Tibial nerve (tissue), 4 donors: ENCODE results near the gene CD34. TPM values are rescaled to one million over a fixed set of nuclear protein-coding genes. Genes with fewer than 3 reads are reported as not detected.

Experiments used
- DNase-seq, 2 donors: peaks; one replicate each; pipeline ENCODE4 v3.0.0-alpha.2; 2019; ENCODE audit warnings: low spot score in 2 of 2
- H3K27ac ChIP-seq, 4 donors: fragments of 200-600 bp; sonication (generic) in 3 of 4; one replicate each; pipeline ENCODE4 v1.5.1; 2017 to 2019; ENCODE audit warnings: mild to moderate bottlenecking in 1 of 4
- H3K27me3 ChIP-seq, 2 donors: fragments of 200-600 bp; sonication (generic) in 1 of 2; one replicate each; pipeline versions ENCODE4 v1.5.1 to v1.6.0; 2017 to 2019
- H3K36me3 ChIP-seq, 3 donors: fragments of 200-600 bp; sonication (generic); one replicate each; pipeline ENCODE4 v1.5.1; 2018 to 2019
- H3K4me1 ChIP-seq, 4 donors: fragments of 200-600 bp; sonication (generic) in 3 of 4; one replicate each; pipeline ENCODE4 v1.5.1; 2017 to 2019
- H3K4me3 ChIP-seq, 4 donors: fragments of 200-600 bp; sonication (generic) in 3 of 4; one replicate each; pipeline ENCODE4 v1.5.1; 2017 to 2019; ENCODE audit warnings: mild to moderate bottlenecking in 1 of 4, moderate library complexity in 1 of 4
- H3K9me3 ChIP-seq, 4 donors: fragments of 200-600 bp; sonication (generic) in 3 of 4; one replicate each; pipeline ENCODE4 v1.5.1; 2017 to 2019
- EP300 ChIP-seq, 2 donors: sonication (generic); formaldehyde crosslinking; IDR thresholded peaks; one replicate each; pipeline ENCODE4 v1.6.1; 2017; ENCODE audit warnings: antibody characterized with exemption in 2 of 2, mild to moderate bottlenecking in 1 of 2
- POLR2A ChIP-seq, 2 donors: fragments of 450-650 bp; IDR thresholded peaks; one replicate each; pipeline ENCODE4 v1.6.1; 2017; ENCODE audit warnings: antibody characterized with exemption in 2 of 2, mild to moderate bottlenecking in 2 of 2, moderate library complexity in 2 of 2
- WGBS, 2 donors: methylation state at CpG; one replicate each; pipeline ENCODE4 v1.1.5; 2018; 5-methylcytosine and 5-hydroxymethylcytosine counted together
- total RNA-seq, 4 donors: library from RNA; depleted of rRNA; stranded (reverse); fragments of >200 nt; gene quantifications; one replicate each; pipeline ENCODE4 v1.1.0, GENCODE V29; 2016
- TF ChIP-seq, protein P1 (sequence below), 5 experiments: fragments of 200-600 bp in 3 of 5; fragments of 450-650 bp in 2 of 5; sonication (generic) in 3 of 5; IDR thresholded peaks; one replicate each; pipeline ENCODE4 v1.5.1; 2016 to 2019; ENCODE audit warnings: antibody characterized with exemption in 5 of 5, mild to moderate bottlenecking in 3 of 5, moderate library complexity in 2 of 5

The CD34 gene
- total RNA-seq, 4 donors from 2014 or later, result 38.5 to 73.7 (median 55.3) TPM

DNA sequence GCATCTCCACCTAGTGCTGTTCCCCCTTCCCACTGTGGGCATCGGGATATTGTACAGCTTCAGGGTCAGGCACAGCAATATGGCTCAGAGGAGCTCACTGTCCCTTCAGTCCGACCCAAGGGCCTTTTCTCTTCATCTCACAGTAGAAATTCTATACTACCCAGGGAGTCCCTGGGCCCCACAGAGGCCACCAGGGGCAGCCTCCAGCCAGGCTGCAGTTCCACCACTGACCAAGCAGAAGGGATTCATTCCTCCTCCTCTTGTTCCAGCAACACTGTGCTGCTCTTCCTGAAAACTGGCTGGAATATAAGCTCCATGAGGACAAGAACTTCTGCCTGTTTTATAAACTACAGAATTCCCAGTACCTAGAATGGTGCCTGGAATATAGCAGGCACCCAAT is 70.5 kb downstream of the CD34 start:
- H3K27ac ChIP-seq, result no peak overlapping the region
- H3K9me3 ChIP-seq, result no peaks in the 10 kb centered on the region
- H3K27me3 ChIP-seq, result no peaks in the 10 kb centered on the region
- no peak overlapping the region for H3K4me3 ChIP-seq
- WGBS, 2 donors, result 85 to 93% methylated on average over 2 of the region's 2 CpGs
- no peak for DNase-seq
- no peaks in the 10 kb centered on the region for H3K36me3 ChIP-seq
- TF ChIP-seq POLR2A (IDR thresholded peaks at IDR 0.05), result no peak
- TF ChIP-seq, protein P1, sequence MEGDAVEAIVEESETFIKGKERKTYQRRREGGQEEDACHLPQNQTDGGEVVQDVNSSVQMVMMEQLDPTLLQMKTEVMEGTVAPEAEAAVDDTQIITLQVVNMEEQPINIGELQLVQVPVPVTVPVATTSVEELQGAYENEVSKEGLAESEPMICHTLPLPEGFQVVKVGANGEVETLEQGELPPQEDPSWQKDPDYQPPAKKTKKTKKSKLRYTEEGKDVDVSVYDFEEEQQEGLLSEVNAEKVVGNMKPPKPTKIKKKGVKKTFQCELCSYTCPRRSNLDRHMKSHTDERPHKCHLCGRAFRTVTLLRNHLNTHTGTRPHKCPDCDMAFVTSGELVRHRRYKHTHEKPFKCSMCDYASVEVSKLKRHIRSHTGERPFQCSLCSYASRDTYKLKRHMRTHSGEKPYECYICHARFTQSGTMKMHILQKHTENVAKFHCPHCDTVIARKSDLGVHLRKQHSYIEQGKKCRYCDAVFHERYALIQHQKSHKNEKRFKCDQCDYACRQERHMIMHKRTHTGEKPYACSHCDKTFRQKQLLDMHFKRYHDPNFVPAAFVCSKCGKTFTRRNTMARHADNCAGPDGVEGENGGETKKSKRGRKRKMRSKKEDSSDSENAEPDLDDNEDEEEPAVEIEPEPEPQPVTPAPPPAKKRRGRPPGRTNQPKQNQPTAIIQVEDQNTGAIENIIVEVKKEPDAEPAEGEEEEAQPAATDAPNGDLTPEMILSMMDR (IDR thresholded peaks at IDR 0.05), result no peak
- TF ChIP-seq EP300 (IDR thresholded peaks at IDR 0.05), result no peak
- H3K4me1 ChIP-seq, result peaks cover 0 to 87% (median 26%) of the 10 kb centered on the region in 4 donors

DNA sequence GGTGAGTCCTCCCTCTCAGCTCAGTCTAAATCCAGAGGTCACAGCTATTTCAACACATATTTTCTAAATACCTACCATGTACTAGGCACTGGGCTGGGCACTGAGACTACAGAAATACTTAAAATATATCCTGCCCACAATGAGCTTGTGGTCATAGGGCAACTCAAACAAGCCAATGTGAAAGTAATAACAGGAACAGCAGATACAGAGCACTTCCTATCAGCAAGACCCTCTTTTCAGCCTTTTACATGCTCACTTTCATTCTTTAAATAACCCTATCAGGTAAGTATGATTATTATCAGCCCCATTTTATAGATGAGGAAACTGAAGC is 71.9 kb downstream of the CD34 start:
- Histone ChIP-seq H3K4me1 (peaks cover 0 to 87% (median 22%) of the 10 kb centered on the region in 4 donors), H3K4me3 (no peak overlapping the region), H3K9me3 (no peaks in the 10 kb centered on the region), H3K36me3 (no peaks in the 10 kb centered on the region), H3K27me3 (no peaks in the 10 kb centered on the region), H3K27ac (peak overlapping the region in 3 of 4 donors; percentile 28 to 71 (median 36))
- TF ChIP-seq, protein P1 (IDR thresholded peaks at IDR 0.05), result no peak
- no peak for TF ChIP-seq EP300 (IDR thresholded peaks at IDR 0.05)
- no peak for DNase-seq

DNA sequence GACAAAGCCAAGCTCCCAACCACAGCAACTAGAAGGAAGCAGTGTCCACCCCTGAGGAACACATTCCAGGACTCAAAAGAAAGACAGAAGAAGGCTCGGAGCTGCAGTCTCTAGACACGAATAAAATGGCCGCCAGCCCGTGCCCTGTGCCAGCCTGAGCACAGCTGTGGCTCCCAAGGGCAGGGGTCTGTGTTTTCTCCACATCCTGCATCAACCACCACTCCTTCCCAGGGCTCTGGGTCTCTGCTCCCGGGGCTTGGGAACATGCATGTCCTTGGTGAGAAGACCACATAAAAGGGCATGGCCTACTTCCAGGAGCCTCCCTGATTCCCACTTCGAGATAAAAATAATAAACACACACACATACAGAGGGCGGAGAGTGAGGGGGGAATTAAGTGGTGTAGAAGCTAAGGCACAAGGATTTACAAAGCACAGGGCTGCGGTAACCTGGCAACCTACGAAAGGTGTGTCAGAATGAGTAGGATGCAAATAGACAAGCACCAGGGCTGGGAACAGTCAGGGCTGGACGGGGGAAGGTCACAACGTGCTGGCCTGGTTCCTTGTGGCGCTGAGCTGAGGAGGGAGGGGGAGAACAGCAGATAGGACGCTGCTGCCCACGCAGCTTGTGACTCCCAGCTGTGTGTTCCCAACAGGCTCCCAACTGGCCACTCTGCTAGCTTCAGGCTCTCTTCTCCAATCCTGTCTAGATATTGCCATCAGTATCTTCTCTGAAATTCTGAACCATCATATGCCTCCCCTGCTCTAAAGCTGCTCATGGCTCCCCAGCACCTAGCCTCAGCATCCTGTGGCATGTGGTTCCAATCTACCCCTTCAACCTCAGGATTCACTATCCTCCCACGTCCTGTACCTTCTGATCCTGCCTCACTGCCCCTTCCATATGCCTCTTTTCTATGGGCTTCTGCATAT is 72.5 kb downstream of the CD34 start:
- H3K4me3 ChIP-seq, result no peak overlapping the region
- WGBS, 2 donors, result 60 to 71% methylated on average over 15 of the region's 15 CpGs
- no peaks in the 10 kb centered on the region for H3K9me3 ChIP-seq
- no peaks in the 10 kb centered on the region for H3K36me3 ChIP-seq
- no peak for DNase-seq
- H3K27ac ChIP-seq, result peak overlapping the region; percentile 19 to 71 (median 42)
- no peaks in the 10 kb centered on the region for H3K27me3 ChIP-seq
- TF ChIP-seq, protein P1 (IDR thresholded peaks at IDR 0.05), result no peak
- TF ChIP-seq EP300 (IDR thresholded peaks at IDR 0.05), result no peak
- TF ChIP-seq POLR2A (IDR thresholded peaks at IDR 0.05), result no peak
- peaks cover 0 to 88% (median 22%) of the 10 kb centered on the region in 4 donors for H3K4me1 ChIP-seq

DNA sequence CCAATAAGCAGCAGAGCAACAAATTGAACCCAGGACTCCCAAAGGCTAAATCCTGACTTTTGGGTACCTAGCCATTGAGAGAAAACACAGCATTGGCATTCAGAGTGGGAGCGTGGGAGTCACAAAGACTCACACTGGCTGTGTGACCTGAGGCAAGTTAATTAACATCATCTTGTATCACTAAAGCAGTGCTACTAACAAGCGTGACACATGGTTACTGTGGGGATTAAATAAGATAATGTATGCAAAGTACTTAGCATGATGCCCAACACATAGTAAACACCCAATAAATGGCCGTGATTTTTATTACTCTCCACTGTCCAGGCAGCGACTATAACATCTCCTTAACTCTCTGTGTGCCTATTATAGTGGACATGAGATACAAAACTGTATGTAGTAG is 73.3 kb downstream of the CD34 start:
- Histone ChIP-seq H3K4me3 (no peak overlapping the region), H3K27me3 (no peaks in the 10 kb centered on the region), H3K4me1 (peaks cover 0 to 87% (median 23%) of the 10 kb centered on the region in 4 donors), H3K9me3 (no peaks in the 10 kb centered on the region), H3K36me3 (no peaks in the 10 kb centered on the region), H3K27ac (peak overlapping the region in 2 of 4 donors; percentile 55 to 71)
- WGBS, 2 donors, result 72 to 77% methylated on average over 4 of the region's 4 CpGs
- DNase-seq, result no peak
- TF ChIP-seq, protein P1 (IDR thresholded peaks at IDR 0.05), result no peak
- TF ChIP-seq EP300 (IDR thresholded peaks at IDR 0.05), result no peak
- no peak for TF ChIP-seq POLR2A (IDR thresholded peaks at IDR 0.05)

DNA sequence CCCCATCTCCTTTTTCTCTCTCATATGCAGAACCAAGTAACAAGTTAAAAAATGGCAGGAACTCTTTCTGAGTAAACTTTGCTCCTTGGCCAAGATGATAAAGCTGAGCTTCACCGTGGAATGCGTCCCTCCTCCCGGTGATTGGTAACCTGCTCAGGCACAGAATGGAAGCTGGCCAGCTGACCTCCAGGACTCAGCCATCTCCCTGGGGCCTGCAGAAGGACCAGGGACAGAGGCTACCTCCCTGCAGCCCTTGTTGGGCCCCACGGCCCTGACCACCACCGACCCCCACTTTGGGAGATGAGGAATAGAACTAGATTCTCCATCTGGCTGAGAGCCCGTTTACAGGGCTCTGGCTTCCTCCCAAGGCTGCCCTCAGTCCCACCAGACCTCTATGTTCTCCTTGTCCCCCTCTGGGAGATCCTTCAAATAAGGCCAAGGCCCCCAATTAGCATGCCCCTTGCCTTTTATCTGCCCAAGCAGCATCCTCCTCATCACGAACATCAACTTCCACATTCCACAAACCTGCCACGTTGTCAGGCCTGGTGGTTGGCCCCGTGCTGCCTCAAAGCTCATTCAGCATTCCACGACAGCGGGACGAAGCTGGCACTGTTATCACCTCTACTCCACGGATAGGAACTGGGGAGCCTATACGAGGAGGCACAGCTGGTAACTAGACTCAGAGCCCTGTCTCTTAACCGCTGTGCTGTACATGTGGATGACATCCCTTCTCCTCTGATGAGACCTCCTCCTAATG is 74.2 kb downstream of the CD34 start:
- TF ChIP-seq POLR2A (IDR thresholded peaks at IDR 0.05), result no peak
- no peak for TF ChIP-seq EP300 (IDR thresholded peaks at IDR 0.05)
- TF ChIP-seq, protein P1 (IDR thresholded peaks at IDR 0.05), result no peak
- 73 to 75% methylated on average over 15 of the region's 15 CpGs for WGBS, 2 donors
- H3K4me1 ChIP-seq, result peaks cover 0 to 87% (median 21%) of the 10 kb centered on the region in 4 donors

More for the DNA sequence above, 74.2 kb downstream of the CD34 start:
- peak overlapping the region in 2 of 4 donors; percentile 20 to 71 for H3K27ac ChIP-seq
- no peaks in the 10 kb centered on the region for H3K9me3 ChIP-seq
- no peak for DNase-seq
- H3K36me3 ChIP-seq, result no peaks in the 10 kb centered on the region
- H3K27me3 ChIP-seq, result no peaks in the 10 kb centered on the region
- H3K4me3 ChIP-seq, result no peak overlapping the region
